Esophagus mucosa (tissue), 1 donor: ENCODE data around the gene MOB3B. TPM values are rescaled to one million over a fixed set of nuclear protein-coding genes. Genes with fewer than 3 reads are reported as not detected.
A peak's percentile ranks its signal among the peaks of the same experiment; 100 is the strongest.
"Not testable (repeated sequence)": the region's sequence is repeated elsewhere in the genome, so short reads cannot be mapped to it uniquely, and the experiment has no call there.

ENCODE experiments used
- ATAC-seq: fragments of 200-7000 bp; cut with Tn5 transposase; one replicate; pipeline ENCODE4 v1.9.1; 2020
- total RNA-seq: library from RNA; stranded (reverse); gene quantifications from one replicate; pipeline ENCODE4 v1.2.4, GENCODE V29; 2023
- donor health status: DM: yes; HTN: yes; CAD: no.

Gene MOB3B
- total RNA-seq, 1 donor from 2014 or later = 3.7 TPM

DNA sequence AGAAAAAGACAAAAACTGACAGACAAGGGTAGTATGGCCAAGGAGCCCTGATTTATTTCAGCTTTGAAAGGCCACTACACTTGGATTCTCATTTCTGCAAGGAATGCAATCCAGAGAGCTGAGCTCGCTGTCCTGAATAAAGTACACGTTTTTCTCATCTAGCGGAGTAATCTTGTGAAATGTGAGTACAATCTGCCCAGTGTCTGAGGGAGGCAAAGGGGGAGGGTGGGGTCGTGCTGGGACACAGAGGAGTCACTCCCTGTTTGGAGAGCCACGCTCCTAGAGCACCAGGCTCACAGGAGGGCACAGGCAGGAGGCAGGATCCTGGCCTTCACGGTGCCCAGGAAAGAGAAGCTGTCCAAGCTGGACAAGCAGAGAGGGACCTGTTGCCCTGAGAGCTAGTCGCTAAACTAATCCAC is 56.5 kb downstream of the MOB3B start:
- ATAC-seq = no peak

DNA sequence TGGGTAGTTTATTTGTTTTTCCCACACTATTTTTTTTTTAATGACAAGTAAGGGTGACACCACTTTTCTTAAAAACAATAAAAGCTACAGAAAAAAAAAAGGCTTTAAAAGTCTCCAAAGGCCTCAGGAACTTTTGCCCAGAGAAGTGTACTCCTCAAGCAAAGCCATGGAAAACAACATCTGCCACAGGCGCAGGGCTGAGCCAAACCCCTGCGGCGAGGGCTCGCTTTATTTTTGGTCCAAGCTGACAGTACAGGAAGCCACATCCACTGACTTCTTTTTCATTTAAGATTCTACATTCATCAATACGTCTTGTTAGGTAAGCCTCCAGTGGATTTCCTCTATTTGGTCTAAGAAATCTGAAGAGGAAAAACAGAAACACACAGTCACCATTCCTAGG is 57.4 kb downstream of the MOB3B start:
- no peak for ATAC-seq

DNA sequence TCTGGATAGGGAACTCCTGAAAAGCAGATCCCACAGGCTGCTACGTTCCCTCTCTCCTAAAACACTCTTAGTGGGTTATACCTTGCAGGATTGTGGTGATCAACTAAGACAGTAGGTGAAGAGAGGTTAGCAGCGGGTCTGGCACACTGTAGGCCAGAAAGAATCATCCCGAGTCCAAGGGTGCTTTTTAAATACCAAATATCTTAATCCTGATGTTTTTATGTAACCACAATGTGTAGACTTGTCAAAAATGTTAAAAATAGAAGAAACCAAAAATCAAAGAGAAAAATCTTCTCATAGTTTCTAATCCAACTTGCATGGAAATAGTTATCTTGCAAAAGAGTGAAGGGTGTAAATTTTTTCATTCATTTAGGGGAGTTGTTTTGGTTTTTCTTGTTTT is 57.8 kb downstream of the MOB3B start:
- no peak for ATAC-seq

DNA sequence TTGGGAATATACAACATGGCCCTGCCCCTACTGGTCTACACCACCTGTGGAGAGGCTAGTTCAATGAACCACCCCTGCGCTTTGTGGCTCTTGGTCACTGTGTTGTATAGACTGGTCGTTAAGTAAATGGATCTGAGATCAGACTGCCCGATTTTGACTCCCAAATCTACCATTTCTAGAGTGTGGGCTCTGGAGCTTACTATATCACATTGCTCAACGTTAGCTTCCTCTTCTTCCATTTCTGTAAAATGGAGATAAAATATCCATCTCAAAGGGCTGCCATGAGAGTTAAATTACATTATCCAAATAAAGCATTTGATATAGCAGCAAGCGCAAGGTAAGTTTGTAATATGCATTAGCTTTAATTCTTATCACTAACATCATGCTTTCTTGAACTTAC is 58.2 kb downstream of the MOB3B start:
- no peak for ATAC-seq

DNA sequence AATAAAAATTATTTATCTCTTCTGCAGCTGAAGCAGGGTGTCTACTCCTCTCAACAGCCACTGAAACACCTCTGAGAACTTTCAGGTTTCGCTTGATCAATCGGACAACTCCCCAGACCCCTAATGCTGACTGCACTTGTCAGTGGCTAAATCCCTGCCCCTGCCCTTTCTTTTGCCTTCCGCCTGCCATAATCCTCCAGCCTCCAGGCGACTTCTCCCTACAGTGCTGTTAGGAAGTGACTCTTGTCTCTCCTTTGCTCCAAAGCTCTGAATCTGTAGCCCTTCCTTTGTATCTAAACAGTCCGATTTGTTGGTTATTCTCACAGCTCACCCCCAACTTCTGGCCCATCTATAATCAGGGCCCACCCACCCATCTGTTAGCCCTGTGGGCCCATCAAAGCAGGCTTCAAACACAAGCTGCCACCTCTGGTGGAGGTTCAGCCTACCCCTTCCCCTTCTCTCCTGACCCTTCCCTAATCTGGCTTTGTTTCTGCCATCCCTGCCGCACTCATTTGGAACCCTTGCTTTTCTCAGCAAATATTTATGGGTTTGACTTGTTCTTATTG is 59.2 kb downstream of the MOB3B start:
- no peak for ATAC-seq

DNA sequence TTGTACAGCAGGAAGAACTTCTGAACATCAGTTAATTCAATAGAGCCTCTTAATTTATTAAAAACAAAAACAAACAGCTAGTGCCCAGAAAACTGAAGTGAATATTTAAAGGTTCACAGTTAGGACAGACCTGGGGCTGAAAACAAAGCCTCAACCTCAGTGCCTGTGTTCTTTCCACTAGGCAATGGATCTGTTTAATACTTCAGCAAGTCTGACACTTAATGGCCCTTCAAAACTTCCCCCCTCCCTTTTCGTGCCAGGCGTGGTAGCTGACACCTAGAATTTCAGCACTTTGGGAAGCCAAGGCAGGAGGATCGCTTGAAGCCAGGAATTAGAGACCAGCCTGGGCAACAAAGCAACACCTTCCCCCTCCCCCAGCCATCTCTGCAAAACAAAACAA is 60.1 kb downstream of the MOB3B start:
- ATAC-seq = no peak

DNA sequence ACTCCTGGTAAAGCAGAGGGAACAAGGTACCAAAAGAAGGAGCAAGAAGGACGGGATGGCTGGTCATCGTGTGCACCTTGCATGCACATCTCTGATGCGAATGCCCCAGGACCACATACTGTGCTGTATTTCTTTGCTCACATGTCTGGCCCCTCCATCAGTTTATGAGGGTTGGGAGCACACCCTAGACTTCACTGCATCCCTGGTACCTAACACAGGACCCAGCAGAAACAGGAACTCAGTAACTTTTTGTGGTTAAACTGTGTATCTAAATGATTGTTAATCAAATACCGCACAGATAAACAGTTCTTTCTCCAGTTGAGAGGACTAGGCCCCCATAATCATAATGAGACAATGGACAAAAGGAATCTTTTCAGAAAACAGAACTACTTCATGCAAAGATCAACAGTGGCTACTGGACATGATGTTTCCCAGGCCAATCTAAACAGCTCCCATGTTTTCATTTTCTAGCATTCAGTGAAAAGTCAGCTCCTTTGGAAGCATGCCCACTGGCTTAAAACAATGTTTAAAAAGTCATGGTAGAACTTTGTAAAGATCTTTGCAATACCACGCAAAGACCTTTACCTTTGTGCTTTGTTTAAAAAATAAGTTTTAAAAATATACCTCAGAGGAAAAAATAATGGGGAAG is 61.0 kb downstream of the MOB3B start:
- ATAC-seq = no peak

DNA sequence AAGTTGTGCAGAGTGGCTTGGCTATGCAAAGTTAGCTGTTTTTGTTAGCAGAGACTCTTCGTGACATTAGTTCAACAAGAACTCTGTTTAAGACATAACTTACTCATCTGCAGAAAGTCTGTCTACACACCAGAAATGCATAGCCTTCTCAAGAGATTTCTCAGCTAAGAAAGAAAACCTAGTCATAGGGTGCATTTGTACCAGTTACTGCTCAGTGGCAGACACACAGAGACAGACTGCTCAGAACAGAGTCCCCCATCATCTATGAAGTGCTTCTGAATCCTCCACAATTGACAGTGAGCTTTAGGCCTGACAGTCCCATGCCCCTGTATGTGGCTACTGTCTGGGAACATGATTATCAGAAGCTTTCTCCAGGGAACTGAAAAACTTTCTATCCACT is 61.6 kb downstream of the MOB3B start:
- ATAC-seq = no peak

DNA sequence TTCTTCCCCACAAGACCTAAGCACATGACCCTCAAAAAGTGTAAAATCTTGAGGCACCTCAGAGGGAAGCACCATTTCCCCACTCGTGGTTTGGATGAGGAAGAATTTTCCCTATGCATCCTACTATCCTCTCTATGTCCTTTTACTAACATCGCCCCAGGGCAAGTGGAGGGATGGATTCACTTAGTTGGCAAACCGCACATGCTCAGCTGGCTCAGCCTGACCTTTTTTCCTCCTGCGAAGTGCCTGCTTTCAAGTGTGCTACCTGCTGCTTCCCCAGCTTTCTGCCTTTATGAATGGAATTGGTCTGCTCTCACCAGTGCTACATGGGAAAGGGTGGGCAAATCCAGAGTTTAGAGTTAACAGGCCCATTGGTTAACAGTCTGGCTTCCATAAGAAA is 62.1 kb downstream of the MOB3B start:
- no peak for ATAC-seq

DNA sequence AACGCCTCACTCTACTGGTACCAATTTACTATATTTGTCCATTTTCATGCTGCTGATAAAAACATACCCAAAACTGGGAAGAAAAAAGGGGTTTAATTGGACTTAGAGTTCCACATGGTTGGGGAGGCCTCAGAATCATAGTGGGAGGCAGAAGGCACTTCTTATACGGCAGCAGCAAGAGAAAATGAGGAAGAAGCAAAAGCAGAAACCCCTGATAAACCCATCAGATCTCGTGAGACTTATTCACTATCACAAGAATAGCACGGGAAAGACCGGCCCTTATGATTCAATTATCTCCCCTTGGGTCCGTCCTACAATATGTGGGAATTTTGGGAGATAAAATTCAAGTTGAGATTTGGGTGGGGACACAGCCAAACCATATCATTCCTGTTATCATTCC is 63.1 kb downstream of the MOB3B start:
- ATAC-seq = not testable (repeated sequence)

DNA sequence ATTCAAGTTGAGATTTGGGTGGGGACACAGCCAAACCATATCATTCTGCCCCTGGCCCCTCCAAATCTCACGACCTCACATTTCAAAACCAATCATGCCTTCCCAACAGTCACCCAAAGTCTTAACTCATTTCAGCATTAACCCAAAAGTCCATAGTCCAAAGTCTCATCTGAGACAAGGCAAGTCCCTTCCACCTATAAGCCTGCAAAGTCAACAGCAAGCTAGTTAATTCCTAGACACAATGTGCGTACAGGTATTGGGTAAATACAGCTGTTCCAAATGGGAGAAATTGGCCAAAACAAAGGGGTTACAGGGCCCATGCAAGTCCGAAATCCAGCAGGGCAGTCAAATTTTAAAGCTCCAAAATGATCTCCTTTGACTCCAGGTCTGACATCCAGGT is 64.7 kb downstream of the MOB3B start:
- ATAC-seq = not testable (repeated sequence)

DNA sequence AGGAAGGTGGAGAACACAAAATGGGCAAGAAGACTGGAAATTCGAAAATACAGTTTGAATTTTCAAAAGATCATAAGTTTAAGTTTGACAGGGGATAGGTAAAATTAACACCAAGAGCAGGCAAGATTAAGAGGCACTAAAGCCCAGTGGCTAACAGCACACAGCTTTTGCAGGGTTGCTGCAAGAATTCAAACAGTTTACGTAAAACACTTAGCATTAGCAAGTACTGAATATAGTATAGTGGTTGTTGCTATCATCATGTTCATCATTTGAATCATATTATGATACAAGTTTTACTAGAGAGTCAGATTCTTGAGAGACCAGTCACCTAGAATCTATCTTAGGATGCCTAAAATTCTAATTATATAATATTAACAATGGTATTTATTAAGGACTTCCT is 66.8 kb downstream of the MOB3B start:
- ATAC-seq = no peak

DNA sequence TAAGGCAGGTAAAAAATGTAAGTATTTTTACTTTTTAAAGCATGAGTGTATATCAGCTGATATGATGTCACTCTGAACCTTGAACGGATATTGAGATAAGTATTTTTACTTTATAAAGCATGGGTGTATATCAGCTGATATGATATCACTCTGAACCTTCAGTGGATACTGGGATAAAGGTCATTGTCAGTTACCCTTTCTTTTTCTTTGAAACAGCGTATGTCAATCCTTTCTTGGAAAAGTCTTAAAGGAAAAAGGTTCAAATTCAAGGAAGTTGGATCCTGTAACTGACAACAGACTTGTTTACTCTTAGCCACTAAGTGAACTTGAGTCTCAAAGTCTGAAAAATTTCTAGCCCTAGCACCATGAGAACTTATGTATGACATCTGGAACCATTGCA is 67.2 kb downstream of the MOB3B start:
- ATAC-seq = no peak

DNA sequence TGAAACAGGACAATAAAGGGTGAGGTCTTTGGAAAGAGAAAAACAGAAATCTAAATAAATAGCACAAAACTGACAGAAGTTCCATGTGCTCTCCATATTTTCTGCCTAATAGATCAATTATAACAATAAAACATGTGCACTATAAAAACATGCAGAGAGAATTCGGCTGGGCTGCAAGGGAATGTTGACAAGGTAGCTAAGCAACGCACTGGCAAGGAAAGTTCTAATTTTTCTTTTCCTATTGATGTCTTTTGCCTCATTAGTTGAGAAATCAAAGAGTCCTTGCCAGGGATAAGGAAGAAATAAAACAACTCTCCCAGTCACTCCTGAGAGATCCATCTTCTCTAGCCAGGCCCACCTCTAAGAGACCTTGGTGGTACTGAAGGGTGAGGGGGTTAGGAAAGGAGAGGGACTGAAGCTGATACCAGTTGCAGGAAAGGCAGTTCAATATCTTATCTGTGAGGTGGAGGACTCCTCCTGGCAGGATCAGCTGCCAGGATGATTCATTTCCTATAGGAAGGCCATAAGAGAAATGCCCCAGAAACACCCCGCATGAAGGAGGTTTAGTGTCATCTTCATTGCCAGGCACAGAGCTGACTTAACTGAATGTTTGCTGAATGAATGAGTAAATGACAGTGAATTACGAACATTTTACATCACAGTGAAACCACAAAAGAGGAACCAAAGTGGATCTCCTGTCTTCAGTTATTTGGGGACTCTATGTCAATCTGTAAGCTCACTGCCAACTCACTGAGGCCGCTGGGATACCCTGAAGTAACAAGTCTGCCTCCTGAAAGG is 69.2 kb downstream of the MOB3B start:
- peak; percentile 42 for ATAC-seq

DNA sequence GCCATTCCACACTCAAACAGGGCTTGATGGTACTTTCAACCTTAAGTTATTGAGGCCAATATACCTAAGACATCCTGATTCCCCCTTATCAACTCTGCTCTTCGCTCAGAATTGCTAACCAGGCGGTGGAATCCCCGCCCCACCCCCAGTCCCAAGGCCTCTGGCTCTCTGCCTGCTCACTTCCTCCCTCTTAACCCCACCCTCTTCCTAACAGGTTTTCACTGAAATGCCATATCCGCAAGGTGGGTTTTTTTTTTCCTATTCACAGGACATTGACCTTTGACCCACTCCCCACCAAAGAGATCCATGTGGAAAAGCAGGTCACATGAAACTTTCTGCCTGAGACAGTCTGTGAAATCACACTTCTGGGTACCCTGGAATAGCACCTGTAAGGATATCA is 72.2 kb downstream of the MOB3B start:
- ATAC-seq = no peak

DNA sequence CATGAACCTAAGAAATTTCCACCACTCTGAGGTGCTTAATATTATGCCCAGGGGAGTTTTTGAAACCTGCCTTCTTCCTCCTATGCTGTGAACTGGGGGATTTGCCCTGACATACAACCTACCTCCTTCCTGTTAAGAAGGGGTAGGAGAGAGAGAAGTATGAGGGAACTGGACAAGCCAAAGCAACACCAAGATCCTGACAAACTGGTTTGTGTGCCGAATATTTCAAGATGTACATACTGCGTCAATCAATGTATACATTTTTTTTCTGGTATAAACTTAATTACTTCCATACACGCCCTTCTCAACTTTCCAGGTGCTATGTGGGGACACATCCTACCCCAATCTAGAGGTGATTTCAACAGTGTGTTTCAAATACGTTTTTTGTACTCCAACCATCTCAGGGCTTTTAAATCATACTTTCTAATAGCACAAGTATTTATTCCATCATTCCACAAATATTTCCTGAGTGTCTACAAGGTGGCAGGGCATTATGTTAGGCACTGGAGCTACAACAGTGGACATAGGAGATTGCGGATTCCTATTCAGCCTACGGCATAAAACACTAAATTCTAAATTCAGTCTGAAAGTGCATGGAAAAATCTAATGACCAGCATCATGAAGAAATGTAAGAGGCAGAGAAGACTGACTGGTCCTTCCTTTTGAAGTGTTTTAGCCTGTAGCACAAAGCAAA is 75.6 kb downstream of the MOB3B start:
- peak; percentile 87 for ATAC-seq

DNA sequence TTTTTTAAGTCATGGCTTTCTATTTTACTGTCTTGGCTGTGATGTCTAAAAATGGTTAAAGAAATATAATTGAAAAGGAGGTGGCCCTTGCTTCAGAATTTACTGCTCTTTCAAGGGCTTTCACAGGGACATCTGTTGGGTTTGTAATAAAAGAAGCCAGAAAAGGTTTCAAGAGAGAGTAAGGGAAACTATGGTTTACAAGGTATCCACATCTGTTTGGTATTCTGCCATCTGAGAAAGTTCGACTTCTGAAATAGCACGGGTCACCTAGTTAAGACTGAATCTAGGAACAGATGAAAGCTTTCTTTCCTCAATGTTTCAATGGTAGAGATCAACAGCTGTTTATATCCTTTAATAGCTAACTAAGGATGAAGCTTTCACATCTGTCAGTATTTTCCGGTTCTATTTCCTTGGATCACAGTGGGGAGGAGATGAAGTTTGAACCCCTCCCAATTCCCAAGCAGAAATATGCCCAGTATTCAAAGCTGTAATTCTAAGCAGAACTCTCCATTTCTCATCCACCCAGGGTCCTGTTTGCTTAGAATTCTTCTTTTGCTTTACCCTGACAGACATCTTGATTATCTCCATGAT is 78.3 kb downstream of the MOB3B start:
- ATAC-seq = no peak

DNA sequence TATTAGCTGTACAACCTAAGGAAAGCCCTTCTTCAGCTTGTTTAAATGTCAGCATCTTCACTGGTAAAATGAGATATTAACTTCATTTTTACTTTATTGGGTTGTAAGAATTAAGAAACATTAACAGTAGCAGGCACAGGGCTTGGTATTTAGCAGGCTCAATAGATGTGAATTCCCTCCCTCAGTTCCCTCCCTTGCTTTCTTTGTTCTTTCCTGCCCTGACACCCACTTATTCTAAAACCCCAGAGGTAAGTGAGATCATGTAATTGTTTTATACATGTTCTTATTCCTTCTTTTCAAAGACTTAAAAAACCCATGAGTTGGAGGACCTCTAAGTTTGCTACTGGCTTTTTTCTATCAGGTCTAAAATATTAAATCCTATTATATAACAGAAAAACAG is 78.9 kb downstream of the MOB3B start:
- no peak for ATAC-seq

DNA sequence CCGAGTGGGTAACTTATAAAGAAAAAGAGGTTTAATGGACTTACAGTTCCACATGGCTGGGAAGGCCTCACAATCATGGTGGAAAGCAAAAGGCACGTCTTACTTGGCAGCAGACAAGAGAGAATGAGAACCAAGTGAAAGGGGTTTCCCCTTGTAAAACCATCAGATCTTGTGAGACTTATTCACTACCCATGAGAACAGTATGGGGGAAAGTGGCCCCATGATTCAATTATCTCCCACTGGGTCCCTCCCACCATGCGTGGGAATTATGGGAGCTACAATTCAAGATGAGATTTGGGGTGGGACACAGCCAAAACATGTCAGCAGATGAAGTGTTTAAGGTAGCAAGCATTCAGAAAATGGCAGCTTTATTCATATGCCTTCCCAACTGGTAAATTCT is 81.3 kb downstream of the MOB3B start:
- ATAC-seq = not testable (repeated sequence)

DNA sequence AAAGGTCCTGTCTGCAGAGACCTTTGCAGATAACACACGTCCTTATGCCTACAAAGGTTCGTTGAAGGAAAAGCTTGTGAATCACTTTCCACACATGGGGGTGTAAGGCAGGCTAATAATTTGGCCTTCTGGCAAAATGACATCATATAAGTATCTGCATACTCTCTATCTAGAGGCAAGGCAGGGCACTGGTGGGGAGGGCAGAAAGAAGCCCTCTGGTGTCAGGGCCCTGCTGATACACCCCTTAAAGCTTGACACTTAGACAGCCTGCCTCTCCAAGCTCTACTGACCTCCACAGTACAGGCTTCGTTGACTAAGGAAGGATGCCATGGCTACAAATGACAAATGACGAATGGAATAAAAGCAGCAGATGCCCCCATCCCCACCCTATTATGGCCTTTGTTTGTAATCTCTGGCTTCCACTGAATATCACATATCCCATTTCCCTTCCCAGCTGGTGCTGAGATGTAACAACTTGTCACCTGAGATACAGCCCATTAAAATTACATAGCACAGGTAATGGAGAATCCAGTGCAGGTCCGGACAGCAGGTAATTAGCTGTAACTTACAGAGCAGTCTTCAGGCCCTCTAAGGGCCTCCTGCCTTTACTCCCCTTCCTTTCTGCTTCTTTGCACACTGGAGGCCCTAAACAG is 82.5 kb downstream of the MOB3B start:
- ATAC-seq = no peak

DNA sequence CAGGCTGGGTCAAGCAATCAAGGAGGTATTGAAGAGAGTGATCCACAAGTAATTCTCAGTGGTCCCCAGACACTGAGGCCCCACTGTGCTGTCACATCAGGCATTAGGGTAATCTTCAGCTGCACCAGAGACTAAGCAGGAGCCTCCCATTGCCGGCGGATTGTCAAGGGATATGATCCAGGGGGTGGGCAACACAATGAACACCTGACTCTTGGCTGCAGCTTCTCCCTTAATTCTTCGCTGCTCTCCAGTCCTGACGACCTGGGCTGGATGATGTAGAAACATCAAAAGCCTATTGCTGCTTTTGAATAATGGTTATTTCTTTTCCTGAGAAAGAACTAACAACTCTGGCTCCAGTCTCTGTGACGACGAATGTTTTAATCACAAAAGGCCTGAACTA is 83.9 kb downstream of the MOB3B start:
- ATAC-seq = no peak

DNA sequence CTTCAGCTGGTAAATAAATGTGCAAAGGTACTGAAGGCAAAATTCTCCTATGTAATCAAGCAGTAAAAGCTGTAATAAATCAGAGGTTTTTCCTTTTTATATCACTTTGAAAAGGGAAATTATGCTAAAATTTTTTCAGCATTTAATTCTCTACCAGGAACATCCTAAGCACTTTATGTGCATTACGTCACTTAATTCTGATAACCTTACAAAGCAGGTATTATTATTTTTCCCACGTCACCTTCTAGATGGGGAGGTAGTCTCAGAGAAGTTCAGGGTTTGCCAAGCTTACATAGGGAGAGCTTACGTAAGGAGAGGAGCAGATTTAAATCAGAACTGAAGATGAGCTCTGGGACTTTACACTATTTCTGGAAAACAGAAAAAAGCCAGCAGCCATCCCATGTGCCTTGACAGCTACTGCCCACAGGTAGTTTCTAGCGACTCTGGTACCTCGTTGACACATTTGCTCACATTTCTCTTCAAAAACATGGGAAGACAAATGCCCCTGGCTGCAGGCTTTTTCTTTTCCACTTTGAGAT is 84.5 kb downstream of the MOB3B start:
- ATAC-seq = no peak
